ENCODE data around the gene MAGI2. TPM values are rescaled to one million over a fixed set of nuclear protein-coding genes. Genes with fewer than 3 reads are reported as not detected.

MAGI2 gene
- total RNA-seq, 1 donor from 2014 or later: 0.26 TPM

- DNase-seq (ENCODE audit: low read depth in 2 of 2): no peak
Measured at GRCh38 chr7:78742694-78743093, 710.8 kb downstream of the MAGI2 start.

DNA sequence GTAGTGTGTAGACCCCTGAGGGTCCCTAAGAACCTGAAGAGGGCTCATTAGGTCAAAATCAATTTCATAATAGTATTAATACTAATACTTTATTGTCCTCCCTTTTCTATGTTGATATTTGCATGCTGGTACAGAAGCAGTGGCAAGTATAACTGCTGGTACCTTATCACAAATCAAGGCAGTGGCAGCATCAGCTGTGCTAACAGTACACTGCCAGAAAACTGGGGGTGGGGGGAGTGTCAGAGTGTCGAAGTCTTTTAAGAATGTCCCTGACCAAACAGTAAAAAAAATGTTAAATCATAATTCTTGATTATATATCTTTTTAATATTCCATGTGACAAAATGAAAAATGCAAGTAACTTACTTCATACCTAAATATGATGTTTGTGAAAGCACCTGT lies 716.9 kb downstream of the MAGI2 start:
- no peak for DNase-seq (ENCODE audit: low read depth in 2 of 2)

GRCh38 chr7:78734626-78735025 lies 718.8 kb downstream of the MAGI2 start:
- DNase-seq (ENCODE audit: low read depth in 2 of 2): no peak

- no peak for DNase-seq (ENCODE audit: low read depth in 2 of 2)
Measured at GRCh38 chr7:78720066-78720465, 733.4 kb downstream of the MAGI2 start.

DNA sequence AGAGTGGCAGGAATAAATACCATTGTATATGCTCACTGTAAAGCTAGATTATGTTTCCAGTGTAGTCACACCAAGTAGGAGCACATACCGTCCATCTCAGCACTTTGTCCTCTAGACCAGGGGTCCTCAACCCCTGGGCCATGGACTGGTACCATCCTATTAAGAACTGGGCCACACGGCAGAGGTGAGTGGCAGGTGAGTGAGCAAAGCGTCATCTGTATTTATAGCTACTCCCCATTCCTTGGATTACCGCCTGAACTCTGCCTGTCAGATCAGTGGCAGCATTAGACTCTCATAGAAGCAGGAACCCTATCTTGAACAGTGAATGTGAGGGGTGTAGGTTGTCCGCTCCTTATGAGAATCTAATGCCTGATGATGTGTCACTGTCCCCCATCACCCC lies 735.3 kb downstream of the MAGI2 start:
- DNase-seq (ENCODE audit: low read depth in 2 of 2): no peak

GRCh38 chr7:78716876-78717275 lies 736.6 kb downstream of the MAGI2 start:
- DNase-seq (ENCODE audit: low read depth in 2 of 2): no peak

DNA sequence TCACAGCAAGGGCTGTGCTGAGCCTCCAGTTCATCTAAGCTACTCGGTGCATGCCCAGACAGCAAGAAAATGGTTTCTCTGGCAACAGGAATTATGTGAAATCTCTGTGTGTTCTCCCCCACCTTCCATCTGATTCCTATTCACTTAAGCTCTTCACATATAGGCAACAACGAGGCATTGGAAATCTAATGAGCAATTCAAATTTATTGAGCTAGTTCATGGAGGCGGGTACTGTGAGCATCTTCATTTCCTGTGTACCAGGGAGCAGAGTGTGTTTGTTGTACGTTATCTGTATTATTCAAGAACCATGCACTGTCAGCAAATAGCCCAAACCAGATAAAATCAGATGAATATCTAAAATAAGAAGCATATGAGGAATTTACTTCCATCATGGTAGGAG lies 739.1 kb downstream of the MAGI2 start:
- DNase-seq (ENCODE audit: low read depth in 2 of 2): no peak

GRCh38 chr7:78712111-78712510 lies 741.4 kb downstream of the MAGI2 start:
- DNase-seq (ENCODE audit: low read depth in 2 of 2): no peak

- no peak for DNase-seq (ENCODE audit: low read depth in 2 of 2)
Measured at GRCh38 chr7:78709658-78710057, 743.8 kb downstream of the MAGI2 start.

- DNase-seq (ENCODE audit: low read depth in 2 of 2): no peak
Measured at GRCh38 chr7:78704504-78704903, 749.0 kb downstream of the MAGI2 start.

DNA sequence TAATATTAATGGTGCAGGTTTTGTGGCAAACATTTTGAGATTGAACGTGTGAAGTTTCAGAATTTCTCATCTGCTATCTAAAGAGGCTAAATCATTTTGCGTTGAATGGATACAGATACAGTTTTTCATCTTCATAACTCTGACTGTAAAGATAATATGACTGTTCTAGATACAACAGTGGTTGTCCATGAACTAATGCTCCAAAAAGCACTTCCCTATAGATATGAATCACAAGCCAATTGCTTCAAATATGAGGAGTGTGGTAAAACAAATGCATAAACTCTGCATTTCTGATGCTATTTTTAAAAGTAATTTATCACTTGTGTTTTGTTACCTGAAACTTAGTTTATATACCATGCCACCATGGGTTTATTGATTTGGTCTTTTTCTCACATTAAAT lies 750.1 kb downstream of the MAGI2 start:
- DNase-seq (ENCODE audit: low read depth in 2 of 2): no peak

- DNase-seq (ENCODE audit: low read depth in 2 of 2): no peak
Measured at GRCh38 chr7:78702770-78703169, 750.7 kb downstream of the MAGI2 start.

DNA sequence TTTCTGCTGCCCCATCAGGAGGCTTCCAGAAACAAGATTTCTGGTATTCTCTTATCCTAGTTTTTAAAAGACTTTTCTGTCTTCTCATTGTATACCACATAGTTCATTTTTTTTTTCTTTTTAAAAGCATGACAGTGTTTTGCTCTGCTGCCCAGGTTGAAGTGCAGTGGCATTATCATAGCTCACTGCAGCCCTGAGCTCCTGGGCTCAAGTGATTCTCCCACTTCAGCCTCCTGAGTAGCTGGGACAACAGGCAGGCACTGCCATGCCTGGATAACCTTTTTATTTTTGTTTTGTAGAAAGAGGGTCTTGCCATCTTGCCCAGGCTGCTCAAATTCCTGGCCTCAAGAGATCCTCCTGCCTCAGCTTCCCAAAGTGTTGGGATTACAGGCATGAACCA lies 757.6 kb downstream of the MAGI2 start:
- DNase-seq (ENCODE audit: low read depth in 2 of 2): no peak

DNA sequence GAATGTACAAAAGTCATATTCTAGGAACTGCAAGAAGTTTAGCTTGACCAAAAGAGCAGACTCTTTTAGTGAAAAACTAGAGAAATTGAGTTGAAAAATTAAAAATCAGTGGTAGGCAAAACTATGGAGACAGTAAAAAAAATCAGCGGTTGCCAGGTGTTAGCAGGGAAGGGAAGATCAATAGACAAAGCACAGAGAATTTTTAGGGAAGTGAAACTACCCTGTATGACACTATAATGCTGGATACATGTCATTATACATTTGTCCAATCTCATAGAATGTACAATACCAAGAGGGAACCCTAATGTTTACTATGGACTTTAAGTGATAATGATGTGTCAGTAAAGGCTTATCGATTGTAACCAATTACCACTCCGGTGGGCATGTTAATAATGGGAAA lies 761.9 kb downstream of the MAGI2 start:
- no peak for DNase-seq (ENCODE audit: low read depth in 2 of 2)

- DNase-seq (ENCODE audit: low read depth in 2 of 2): no peak
Measured at GRCh38 chr7:78690174-78690573, 763.3 kb downstream of the MAGI2 start.

DNA sequence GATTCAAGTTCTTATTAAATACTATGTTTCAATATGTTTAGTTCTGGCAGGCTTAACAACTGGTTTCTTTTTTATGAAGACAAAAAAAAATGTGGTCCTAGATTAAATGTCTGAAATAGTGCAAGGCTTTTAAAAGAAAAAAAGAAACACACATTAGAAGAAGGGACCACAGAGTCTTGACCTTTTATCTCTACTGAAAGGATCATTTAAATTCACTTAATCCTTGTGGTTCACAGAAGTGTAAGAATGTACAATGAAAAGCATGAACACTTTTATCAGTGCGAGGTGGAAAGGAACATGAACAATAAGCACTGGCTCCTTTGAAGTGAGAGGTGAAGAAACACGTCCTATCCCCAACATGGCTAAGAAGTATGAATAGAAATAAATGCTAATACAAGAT lies 765.1 kb downstream of the MAGI2 start:
- DNase-seq (ENCODE audit: low read depth in 2 of 2): no peak

DNA sequence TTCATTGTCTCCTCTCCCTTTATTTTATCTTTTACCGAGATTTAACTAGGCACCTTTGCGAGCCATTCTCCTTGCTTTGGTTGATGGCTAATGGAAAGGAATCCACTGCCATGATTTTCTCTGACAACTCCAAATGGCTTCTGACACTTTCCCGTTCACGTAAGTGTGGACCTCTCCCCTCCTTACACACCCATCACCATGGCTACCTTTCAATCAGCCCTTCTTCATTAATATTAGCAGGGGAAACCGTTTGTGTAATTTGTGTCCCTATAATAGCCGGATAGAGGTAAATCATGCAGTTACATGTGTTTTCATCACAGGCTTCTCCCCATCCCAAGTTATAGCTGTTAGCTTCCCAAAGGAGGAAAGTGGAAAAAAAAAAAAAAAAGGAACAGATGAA lies 767.3 kb downstream of the MAGI2 start:
- no peak for DNase-seq (ENCODE audit: low read depth in 2 of 2)

- DNase-seq (ENCODE audit: low read depth in 2 of 2): no peak
Measured at GRCh38 chr7:78684201-78684600, 769.3 kb downstream of the MAGI2 start.

DNA sequence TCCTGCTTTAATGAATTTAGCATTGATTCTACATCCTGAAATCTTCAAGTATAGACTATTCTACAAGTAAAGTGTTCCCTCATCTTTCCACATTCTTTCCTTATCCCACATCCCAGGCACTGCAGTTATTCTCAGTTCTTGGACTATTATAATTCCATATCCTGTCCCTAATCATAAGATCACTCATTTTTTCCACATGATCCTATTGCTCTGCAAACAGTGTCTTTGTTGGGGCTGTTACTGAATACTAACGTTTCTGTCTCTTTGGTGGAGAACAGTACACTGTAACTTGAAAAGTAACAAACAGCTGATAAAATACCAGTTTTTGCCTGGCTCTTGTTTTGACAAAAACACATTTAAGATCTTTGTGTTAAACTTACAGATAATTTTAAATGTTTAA lies 769.9 kb downstream of the MAGI2 start:
- DNase-seq (ENCODE audit: low read depth in 2 of 2): no peak

DNA sequence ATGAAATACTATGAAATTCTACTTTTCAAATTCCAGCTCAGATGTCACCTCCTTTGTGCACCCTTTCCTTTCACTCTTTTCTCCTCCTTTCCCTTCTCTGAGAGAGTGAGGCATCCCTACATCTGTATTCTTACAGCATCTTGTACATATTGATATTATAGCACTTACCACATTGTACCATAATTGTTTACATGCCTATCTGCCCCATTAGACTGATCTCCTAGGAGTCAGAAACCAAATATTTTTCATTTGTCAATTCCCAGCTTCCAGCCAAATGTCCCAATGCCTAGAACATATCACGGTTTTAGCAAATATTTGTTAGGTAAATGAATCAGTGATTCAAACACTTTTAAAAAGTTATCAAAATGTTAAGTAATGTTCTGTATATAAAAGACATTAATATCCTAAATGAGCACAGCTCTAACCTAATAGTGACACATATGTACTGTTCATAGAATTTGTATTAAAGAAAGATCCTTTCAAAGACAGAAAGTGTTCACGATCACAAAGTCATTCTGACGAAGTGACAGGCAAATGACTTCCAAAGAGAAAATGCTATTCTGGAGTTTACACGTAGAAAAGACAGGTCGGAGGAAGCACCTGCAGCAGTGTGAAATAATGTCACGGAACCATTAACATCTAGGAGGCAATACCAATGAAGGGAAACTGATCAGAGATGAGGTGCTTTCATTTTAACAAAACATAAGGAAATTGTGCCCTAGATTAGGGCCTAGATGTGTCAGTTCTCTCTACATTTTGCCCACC lies 774.2 kb downstream of the MAGI2 start:
- DNase-seq (ENCODE audit: low read depth in 2 of 2): no peak

DNA sequence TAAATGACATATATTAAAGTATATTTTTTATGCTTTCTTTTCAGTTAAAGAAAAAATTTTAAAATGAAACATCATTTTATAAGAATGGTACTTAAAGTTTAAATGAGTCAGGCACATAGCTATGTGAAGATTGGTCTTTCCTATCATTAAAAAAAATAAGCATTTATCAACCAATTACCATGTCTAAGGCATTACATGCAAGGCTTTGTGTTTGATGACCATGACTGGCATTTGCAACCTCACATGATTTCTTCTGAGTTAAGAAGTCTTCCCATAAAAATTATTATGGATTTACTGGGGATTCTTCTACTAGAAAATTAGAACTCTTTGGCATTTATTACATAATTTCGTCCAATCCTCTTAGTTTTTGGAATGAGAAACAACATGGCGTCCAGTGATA lies 776.1 kb downstream of the MAGI2 start:
- no peak for DNase-seq (ENCODE audit: low read depth in 2 of 2)

DNA sequence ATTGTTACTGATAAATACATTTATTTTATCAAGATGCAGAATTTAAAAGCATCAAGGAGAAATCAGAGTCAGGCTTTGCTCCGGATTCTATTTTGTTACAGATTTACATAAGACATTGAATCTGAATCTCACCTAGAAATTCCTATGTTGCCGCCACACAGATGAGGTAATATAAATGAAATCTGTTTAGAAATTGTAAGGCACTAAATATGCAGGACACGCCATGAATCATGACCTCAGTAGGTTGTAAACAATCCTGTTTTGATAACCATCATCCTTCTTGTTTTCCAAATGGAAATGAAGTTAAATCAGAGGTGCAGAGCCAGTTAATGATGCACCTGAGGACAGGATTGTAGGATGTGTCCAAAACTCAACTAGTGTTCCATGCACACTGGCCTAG lies 778.0 kb downstream of the MAGI2 start:
- no peak for DNase-seq (ENCODE audit: low read depth in 2 of 2)

DNA sequence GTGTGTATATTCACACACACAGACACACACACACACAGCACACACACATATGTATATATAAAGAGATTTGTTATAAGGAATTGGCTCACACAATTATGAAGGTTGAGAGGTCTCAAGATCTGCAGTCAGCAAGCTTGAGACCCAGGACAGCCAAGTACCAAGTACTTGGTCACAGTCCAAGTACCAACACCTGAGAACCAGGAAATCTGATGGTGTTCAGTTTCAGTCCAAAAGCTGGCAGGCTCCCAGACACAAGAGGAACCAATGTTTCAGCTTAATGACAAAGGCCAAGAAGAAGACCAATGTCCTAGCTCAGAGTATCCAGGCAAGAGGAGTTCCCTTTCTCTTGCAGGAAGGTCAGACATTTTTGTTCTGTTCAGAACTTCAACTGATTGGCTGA lies 780.2 kb downstream of the MAGI2 start:
- DNase-seq (ENCODE audit: low read depth in 2 of 2): no peak

DNA sequence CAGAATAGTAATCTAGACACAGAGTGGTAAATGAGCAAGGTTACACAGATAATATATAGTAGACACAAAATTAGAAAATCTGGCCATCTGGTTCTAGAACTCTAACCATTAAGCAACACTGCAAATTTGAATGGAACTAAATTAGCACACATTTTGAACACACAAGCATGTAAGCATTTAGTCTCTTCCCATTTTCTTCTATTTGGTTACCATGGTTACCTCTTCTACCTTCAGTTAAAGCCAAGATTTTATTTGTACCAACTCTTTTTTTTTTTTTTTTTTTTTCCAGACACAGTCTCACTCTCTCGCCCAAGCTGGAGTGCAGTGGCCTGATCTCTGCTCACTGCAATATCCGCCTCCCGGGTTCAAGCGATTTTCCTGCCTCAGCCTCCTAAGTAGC lies 790.5 kb downstream of the MAGI2 start:
- DNase-seq (ENCODE audit: low read depth in 2 of 2): no peak
